ENCODE measurements around the gene NSD1.

Gene NSD1

DNA sequence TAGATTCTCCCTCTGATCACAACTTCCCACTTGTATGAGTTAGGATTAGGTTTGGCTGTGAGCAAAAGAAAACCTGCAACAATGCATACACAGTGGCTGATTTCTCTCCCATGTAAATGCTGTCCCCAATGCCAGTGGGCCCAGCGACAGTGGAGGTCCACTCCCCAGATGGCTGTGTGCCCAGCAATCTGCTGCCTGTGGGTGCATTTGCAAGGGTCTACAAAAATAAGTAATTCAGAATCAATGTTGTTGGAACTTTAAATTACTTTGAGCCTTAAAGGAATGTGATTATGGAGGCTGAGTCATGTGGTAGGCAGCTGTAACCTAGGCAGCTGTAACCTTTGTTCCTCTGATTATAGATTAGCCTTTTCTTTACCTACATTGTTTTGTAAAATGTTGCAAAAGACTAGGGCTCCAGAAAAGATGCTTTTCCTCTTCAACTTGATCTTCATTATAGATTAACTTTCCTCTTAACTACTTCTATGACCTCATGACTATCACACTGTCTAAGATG lies 192.4 kb downstream of the NSD1 start:
- Histone ChIP-seq H3F3A (ENCODE audit: control insufficient read depth, insufficient read depth) (peaks cover 6% of the 10 kb centered on the region), H3K36me3 (ENCODE audit: control insufficient read depth, low read length) (peaks cover 14% of the 10 kb centered on the region), H3K9me3 (ENCODE audit: control insufficient read depth, insufficient read depth, low read length) (no peaks in the 10 kb centered on the region), H3K79me2 (ENCODE audit: control insufficient read depth, low read length) (no peaks in the 10 kb centered on the region), H3K27me3 (ENCODE audit: control insufficient read depth, low read length) (no peaks in the 10 kb centered on the region), H4K20me1 (ENCODE audit: control insufficient read depth, insufficient read depth, low read depth, low read length) (no peaks in the 10 kb centered on the region), H3K9me2 (replicated peaks; ENCODE audit: control insufficient read depth, low read length) (no peaks in the 10 kb centered on the region), H3K27ac (ENCODE audit: low read depth, low read length) (no peak overlapping the region), H3K4me2 (ENCODE audit: low read length) (no peak overlapping the region), H3K4me3 (ENCODE audit: low read length) (no peak overlapping the region), H3K4me1 (ENCODE audit: control insufficient read depth, low read length) (peaks cover 3% of the 10 kb centered on the region)
- TF ChIP-seq, protein P1, sequence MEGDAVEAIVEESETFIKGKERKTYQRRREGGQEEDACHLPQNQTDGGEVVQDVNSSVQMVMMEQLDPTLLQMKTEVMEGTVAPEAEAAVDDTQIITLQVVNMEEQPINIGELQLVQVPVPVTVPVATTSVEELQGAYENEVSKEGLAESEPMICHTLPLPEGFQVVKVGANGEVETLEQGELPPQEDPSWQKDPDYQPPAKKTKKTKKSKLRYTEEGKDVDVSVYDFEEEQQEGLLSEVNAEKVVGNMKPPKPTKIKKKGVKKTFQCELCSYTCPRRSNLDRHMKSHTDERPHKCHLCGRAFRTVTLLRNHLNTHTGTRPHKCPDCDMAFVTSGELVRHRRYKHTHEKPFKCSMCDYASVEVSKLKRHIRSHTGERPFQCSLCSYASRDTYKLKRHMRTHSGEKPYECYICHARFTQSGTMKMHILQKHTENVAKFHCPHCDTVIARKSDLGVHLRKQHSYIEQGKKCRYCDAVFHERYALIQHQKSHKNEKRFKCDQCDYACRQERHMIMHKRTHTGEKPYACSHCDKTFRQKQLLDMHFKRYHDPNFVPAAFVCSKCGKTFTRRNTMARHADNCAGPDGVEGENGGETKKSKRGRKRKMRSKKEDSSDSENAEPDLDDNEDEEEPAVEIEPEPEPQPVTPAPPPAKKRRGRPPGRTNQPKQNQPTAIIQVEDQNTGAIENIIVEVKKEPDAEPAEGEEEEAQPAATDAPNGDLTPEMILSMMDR (IDR thresholded peaks at IDR 0.05; ENCODE audit: low read depth, low read length, poor library complexity, severe bottlenecking): no peak
- no peak for TF ChIP-seq EZH2phosphoT487 (IDR thresholded peaks at IDR 0.05; ENCODE audit: borderline replicate concordance, low read length)

DNA sequence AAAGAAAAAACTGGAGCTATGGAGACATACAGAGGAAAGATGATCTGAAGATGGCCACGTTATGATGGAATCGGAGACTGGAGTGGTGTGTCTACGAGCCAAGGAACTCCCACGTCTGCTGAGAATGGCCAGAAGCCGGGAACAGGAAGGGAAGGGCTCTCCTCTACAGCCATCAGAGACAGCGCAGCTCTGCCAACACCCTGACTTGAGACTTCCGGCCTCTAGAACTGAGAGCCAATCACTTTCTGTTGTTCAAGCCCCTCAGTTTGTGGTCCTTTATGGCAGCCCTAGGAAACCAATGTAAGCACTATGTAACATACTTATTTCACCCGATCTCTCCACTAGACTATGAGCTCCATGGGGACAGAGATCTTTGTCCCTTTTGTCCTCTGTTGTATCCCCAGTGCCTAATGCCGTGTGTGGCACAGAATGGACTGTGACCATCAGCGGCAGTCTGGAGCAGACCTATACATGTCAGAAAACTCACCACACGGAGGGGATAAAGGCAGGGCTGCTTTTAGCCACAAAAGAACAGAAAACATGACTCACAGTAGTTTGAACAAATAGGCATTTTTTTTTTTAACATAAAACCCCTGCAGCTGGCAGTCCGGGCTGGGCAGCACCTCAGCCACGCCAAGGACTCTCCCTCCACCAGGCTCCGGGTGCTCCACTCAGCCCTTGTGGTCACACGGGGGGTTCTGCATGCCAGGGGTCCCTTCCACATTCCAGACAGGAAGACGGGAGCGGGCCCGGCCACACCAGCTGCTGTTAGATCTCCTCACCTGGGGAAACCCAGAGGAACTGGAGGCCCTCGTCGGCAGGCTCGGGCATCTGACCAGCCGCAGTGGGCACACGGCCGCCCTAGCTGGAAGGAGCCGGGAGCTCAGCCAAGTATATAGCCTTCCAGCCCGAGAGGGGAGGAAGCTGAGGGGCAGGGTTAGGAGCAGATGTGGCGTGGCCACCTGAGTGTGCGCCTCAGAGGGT lies 194.3 kb downstream of the NSD1 start:
- no peaks in the 10 kb centered on the region for H3K9me3 ChIP-seq (ENCODE audit: control insufficient read depth, insufficient read depth, low read length)
- H3K79me2 ChIP-seq (ENCODE audit: control insufficient read depth, low read length): no peaks in the 10 kb centered on the region
- TF ChIP-seq, protein P1 (IDR thresholded peaks at IDR 0.05; ENCODE audit: low read depth, low read length, poor library complexity, severe bottlenecking): no peak
- no peaks in the 10 kb centered on the region for H3K4me1 ChIP-seq (ENCODE audit: control insufficient read depth, low read length)
- H3K9me2 ChIP-seq (replicated peaks; ENCODE audit: control insufficient read depth, low read length): no peaks in the 10 kb centered on the region
- H3K4me2 ChIP-seq (ENCODE audit: low read length): no peak overlapping the region
- no peaks in the 10 kb centered on the region for H4K20me1 ChIP-seq (ENCODE audit: control insufficient read depth, insufficient read depth, low read depth, low read length)
- no peaks in the 10 kb centered on the region for H3K27me3 ChIP-seq (ENCODE audit: control insufficient read depth, low read length)
- no peak overlapping the region for H3K27ac ChIP-seq (ENCODE audit: low read depth, low read length)
- peaks cover 4% of the 10 kb centered on the region for H3F3A ChIP-seq (ENCODE audit: control insufficient read depth, insufficient read depth)
- H3K36me3 ChIP-seq (ENCODE audit: control insufficient read depth, low read length): peaks cover 31% of the 10 kb centered on the region
- H3K4me3 ChIP-seq (ENCODE audit: low read length): no peak overlapping the region

DNA sequence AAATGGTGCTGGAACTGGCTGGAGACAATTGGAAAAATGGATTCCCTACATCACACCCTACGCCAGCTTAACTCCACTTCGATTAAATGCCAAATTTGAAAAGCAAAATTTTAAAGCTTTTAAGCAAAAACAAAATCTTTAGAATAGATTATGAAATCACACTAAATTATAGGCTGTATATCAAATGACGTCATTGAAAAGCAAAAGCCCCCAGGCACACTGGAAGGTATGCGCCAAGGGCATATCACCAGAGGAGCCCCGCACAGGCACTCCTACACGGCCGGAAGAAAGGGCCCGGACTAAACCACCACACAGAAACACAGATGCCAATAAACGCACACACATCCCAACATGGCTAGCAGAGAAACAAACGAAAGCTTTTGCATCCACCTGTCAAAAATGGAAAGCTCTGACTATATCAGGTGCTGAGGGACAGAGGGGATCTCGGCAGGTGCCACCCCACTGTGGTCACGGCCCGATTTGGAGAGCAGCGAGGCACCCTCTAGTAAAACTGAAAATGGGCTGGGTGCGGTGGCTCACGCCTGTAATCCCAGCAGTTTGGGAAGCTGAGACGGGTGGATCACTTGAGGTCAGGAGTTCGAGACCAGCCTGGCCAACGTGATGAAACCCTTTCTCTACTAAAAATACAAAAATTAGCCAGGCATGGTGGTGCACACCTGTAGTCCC lies 195.1 kb downstream of the NSD1 start:
- H3K36me3 ChIP-seq (ENCODE audit: control insufficient read depth, low read length): peaks cover 39% of the 10 kb centered on the region
- no peak overlapping the region for H3K27ac ChIP-seq (ENCODE audit: low read depth, low read length)
- H3F3A ChIP-seq (ENCODE audit: control insufficient read depth, insufficient read depth): no peaks in the 10 kb centered on the region; the same call in 1 of the 2 replicates
- no peaks in the 10 kb centered on the region for H3K9me2 ChIP-seq (replicated peaks; ENCODE audit: control insufficient read depth, low read length)
- no peaks in the 10 kb centered on the region for H3K4me1 ChIP-seq (ENCODE audit: control insufficient read depth, low read length)
- no peaks in the 10 kb centered on the region for H4K20me1 ChIP-seq (ENCODE audit: control insufficient read depth, insufficient read depth, low read depth, low read length)
- H3K27me3 ChIP-seq (ENCODE audit: control insufficient read depth, low read length): no peaks in the 10 kb centered on the region
- TF ChIP-seq, protein P1 (IDR thresholded peaks at IDR 0.05; ENCODE audit: low read depth, low read length, poor library complexity, severe bottlenecking): no peak
- TF ChIP-seq EZH2phosphoT487 (IDR thresholded peaks at IDR 0.05; ENCODE audit: borderline replicate concordance, low read length): no peak
- no peak overlapping the region for H3K4me3 ChIP-seq (ENCODE audit: low read length)
- no peaks in the 10 kb centered on the region for H3K79me2 ChIP-seq (ENCODE audit: control insufficient read depth, low read length)
- H3K9me3 ChIP-seq (ENCODE audit: control insufficient read depth, insufficient read depth, low read length): no peaks in the 10 kb centered on the region
- no peak overlapping the region for H3K4me2 ChIP-seq (ENCODE audit: low read length)

Data from DOHH2 (cell line).